Breast epithelium (tissue), 3 donors: ENCODE data around the gene RNF223.

Source experiments
- CTCF ChIP-seq, 3 donors: fragments of 450-650 bp; IDR thresholded peaks; one replicate each; pipeline ENCODE4 v1.5.1; 2016 to 2017; ENCODE audit warnings: antibody characterized with exemption in 3 of 3, mild to moderate bottlenecking in 3 of 3, moderate library complexity in 3 of 3
- POLR2A ChIP-seq: fragments of 450-650 bp; IDR thresholded peaks from one replicate; pipeline ENCODE4 v1.6.1; 2016; ENCODE audit warnings: antibody characterized with exemption, mild to moderate bottlenecking, moderate library complexity

GRCh38 chr1:1098681-1099421 is 24.7 kb upstream of the RNF223 start:
- no peak for TF ChIP-seq CTCF (IDR thresholded peaks at IDR 0.05)
- TF ChIP-seq POLR2A, result no peak
